Activated CD4-positive, alpha-beta T cell treated with anti-CD3 and anti-CD28 coated beads, Interleukin-2, amount 10 ng/mL, durations not matched to agents 24 days and 14 days (primary cell): ENCODE data around the gene RBBP6. TPM values are rescaled to one million over a fixed set of nuclear protein-coding genes. Genes with fewer than 3 reads are reported as not detected.
"Not testable (repeated sequence)": the region's sequence is repeated elsewhere in the genome, so short reads cannot be mapped to it uniquely, and the experiment has no call there.

Experiments
- DNase-seq: peaks from one replicate; pipeline ENCODE4 v3.0.0; 2022
- H3K27ac Mint-ChIP-seq: one replicate; pipeline ENCODE4 v1.8.0; 2022; ENCODE audit warnings: mild to moderate bottlenecking, mixed read lengths
- H3K27me3 Mint-ChIP-seq: one replicate; pipeline ENCODE4 v1.8.0; 2022; ENCODE audit warnings: mixed read lengths
- H3K36me3 Mint-ChIP-seq: one replicate; pipeline ENCODE4 v1.8.0; 2022; ENCODE audit warnings: low read depth, mild to moderate bottlenecking, mixed read lengths
- H3K4me1 Mint-ChIP-seq: one replicate; pipeline ENCODE4 v1.8.0; 2021; ENCODE audit warnings: mixed read lengths
- H3K4me3 Mint-ChIP-seq: one replicate; pipeline ENCODE4 v1.8.0; 2022; ENCODE audit warnings: mild to moderate bottlenecking, moderate library complexity, mixed read lengths
- H3K9me3 Mint-ChIP-seq: one replicate; pipeline ENCODE4 v1.8.0; 2021; ENCODE audit warnings: mixed read lengths
- intact Hi-C: fragments of 100-400 bp; cut with micrococcal nuclease; formaldehyde crosslinking; loops from one replicate; pipeline ENCODE4 v1.15.1; 2023
- total RNA-seq: library from RNA; stranded (reverse); gene quantifications from 2 replicates; pipeline ENCODE4 v1.2.3, GENCODE V29; 2022

RBBP6 gene
- total RNA-seq, 1 donor from 2014 or later: 73.8 TPM

DNA sequence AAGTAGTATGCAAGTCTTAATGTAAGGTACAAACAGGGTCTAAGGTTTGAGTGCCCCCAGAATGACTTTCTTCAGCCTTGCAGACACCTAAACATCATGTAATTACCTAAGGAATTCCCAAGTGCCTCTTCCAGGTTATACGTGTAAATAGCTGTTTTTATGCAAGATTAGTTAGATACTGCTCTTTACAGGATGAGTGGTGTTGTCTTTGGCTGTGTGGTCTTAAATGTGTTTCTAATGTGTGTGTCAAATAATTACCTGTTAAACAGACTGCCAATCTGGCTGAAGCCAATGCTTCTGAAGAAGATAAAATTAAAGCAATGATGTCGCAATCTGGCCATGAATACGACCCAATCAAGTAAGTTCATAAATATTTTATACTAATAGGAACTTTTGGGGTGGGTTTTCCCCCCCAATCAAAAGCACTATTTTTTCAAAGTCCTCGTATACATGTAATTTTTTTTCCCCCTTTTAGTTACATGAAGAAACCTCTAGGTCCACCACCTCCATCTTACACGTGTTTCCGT is 16.0 kb downstream of the RBBP6 start:
- Mint-ChIP-seq H3K4me1 (peaks cover 11% of the 10 kb centered on the region), H3K36me3 (peaks cover 51% of the 10 kb centered on the region), H3K27ac (no peak overlapping the region), H3K4me3 (no peak overlapping the region), H3K27me3 (no peaks in the 10 kb centered on the region), H3K9me3 (no peaks in the 10 kb centered on the region)
- intact Hi-C loops: no loop called here
- DNase-seq: no peak

DNA sequence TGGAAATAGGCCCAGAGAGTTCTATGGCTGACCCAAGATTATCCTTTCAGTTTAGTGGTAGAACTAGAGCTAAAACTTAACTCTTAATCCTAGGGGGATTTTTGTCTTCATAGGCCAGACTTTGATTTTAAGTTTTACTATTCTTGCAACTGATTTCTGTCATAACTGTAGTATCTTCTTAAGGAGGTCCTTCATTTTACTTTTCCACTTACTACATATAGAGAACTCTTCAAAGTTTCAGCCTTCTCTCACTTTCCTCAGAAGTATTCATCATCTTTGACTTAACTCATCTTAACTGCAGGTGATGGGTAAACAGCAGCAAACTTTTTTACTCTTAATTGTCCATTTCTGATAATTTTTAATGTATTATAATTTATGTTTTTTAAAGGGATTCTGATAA is 23.4 kb downstream of the RBBP6 start:
- Mint-ChIP-seq H3K27ac (no peak overlapping the region), H3K9me3 (no peaks in the 10 kb centered on the region), H3K36me3 (peaks cover 60% of the 10 kb centered on the region), H3K27me3 (no peaks in the 10 kb centered on the region), H3K4me1 (peaks cover 6% of the 10 kb centered on the region), H3K4me3 (no peak overlapping the region)
- intact Hi-C loops: loop anchor here (2.0 to 10.0 kb wide), 2 partner anchors 22 to 252 kb away; no protein-coding TSS in a partner anchor
- DNase-seq: no peak

DNA sequence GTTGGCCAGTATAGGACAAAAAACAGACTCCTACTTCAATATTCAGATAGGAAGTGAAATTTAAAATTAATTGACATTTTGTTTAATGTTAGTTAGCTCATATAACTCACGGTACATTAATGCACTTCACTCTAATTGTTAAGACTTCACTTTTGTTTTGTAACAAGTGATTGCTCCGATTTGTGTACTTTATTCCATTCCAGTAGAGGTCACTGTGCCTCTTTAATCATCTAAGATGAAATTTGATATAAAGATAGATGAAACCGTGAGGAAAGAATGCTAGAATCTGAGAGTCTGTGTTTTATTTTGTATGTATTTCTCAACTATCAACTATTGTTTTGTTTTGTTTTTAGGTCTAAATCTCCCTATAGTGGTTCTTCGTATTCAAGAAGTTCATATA is 29.0 kb downstream of the RBBP6 start:
- DNase-seq: no peak
- Mint-ChIP-seq H3K27ac (no peak overlapping the region), H3K4me3 (no peak overlapping the region), H3K27me3 (no peaks in the 10 kb centered on the region), H3K36me3 (peaks cover 73% of the 10 kb centered on the region), H3K9me3 (peaks cover 7% of the 10 kb centered on the region), H3K4me1 (peaks cover 6% of the 10 kb centered on the region)
- intact Hi-C loops: loop anchor here (10.0 kb wide), 1 partner anchor 246 kb away; no protein-coding TSS in a partner anchor

DNA sequence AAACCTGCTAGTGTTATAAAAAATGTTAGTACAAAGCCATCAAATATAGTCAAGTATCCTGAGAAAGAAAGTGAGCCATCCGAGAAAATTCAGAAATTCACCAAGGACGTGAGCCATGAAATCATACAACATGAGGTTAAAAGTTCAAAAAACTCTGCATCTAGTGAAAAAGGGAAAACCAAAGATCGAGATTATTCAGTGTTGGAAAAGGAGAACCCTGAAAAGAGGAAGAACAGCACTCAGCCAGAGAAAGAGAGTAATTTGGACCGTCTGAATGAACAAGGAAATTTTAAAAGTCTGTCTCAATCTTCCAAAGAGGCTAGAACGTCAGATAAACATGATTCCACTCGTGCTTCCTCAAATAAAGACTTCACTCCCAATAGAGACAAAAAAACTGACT is 31.7 kb downstream of the RBBP6 start:
- peak overlapping the region; percentile 52 for H3K27ac Mint-ChIP-seq
- DNase-seq: no peak
- H3K36me3 Mint-ChIP-seq: peaks cover 58% of the 10 kb centered on the region
- peaks cover 7% of the 10 kb centered on the region for H3K9me3 Mint-ChIP-seq
- H3K4me3 Mint-ChIP-seq: no peak overlapping the region
- H3K4me1 Mint-ChIP-seq: peaks cover 6% of the 10 kb centered on the region
- H3K27me3 Mint-ChIP-seq: no peaks in the 10 kb centered on the region
- intact Hi-C loops: no loop called here

DNA sequence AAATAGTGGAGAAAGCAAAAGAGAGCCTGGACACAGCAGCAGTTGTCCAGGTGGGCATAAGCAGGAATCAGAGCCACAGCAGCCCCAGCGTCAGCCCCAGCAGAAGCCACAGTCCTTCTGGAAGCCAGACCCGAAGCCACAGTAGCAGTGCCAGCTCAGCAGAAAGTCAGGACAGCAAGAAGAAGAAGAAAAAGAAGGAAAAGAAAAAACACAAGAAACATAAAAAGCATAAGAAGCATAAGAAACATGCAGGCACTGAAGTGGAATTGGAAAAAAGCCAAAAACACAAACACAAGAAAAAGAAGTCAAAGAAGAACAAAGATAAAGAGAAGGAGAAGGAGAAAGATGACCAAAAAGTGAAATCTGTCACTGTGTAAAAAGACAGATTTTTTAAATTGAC is 32.7 kb downstream of the RBBP6 start:
- intact Hi-C loops: no loop called here
- DNase-seq: no peak
- Mint-ChIP-seq H3K36me3 (peaks cover 58% of the 10 kb centered on the region), H3K9me3 (peaks cover 7% of the 10 kb centered on the region), H3K27me3 (no peaks in the 10 kb centered on the region), H3K4me3 (no peak overlapping the region), H3K27ac (peak overlapping the region; percentile 52), H3K4me1 (peaks cover 6% of the 10 kb centered on the region)

DNA sequence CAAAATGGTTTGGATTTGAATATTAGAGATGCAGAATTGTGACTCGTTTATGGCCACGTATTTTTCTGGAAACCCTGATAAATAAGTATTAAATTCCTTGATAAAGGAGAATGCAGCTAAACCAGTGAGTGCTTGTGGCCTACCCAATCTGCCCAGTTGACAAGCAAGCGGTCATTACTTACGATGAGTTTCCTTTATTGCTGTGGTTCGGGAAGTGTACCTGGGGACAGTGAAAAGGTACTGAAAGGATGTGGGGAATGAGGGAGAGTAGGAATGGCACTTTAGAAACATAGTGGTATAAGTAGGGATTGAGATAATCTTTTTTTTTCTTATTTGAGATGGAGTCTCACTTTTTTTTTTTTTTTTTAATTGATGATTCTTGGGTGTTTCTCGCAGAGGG is 33.8 kb downstream of the RBBP6 start:
- H3K27ac Mint-ChIP-seq: no peak overlapping the region
- peaks cover 48% of the 10 kb centered on the region for H3K36me3 Mint-ChIP-seq
- no peak overlapping the region for H3K4me3 Mint-ChIP-seq
- H3K4me1 Mint-ChIP-seq: peaks cover 6% of the 10 kb centered on the region
- H3K9me3 Mint-ChIP-seq: peaks cover 7% of the 10 kb centered on the region
- no peak for DNase-seq
- no peaks in the 10 kb centered on the region for H3K27me3 Mint-ChIP-seq
- intact Hi-C loops: no loop called here

DNA sequence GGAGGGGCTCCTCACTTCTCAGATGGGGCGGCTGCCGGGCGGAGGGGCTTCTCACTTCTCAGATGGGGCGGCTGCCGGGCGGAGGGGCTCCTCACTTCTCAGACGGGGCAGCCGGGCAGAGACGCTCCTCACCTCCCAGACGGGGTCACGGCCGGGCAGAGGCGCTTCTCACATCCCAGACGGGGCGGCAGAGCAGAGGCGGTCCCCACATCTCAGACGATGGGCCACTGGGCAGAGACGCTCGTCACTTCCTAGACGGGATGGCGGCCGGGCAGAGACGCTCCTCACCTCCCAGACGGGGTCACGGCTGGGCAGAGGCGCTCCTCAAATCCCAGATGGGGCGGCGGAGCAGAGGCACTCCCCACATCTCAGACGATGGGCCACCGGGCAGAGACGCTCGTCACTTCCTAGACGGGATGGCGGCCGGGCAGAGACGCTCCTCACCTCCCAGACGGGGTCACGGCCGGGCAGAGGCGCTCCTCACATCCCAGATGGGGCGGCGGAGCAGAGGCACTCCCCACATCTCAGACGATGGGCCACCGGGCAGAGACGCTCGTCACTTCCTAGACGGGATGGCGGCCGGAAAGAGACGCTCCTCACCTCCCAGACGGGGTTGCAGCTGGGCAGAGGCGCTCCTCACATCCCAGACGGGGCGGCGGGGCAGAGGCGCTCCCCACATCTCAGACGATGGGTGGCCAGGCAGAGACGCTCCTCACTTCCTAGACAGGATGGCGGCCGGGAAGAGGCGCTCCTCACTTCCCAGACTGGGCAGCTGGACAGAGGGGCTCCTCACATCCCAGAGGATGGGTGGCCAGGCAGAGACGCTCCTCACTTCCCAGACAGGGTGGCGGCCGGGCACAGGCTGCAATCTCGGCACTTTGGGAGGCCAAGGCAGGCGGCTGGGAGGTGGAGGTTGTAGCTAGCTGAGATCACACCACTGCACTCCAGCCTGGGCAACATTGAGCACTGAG is 35.4 kb downstream of the RBBP6 start:
- H3K4me3 Mint-ChIP-seq, intact Hi-C loops, H3K4me1 Mint-ChIP-seq, DNase-seq, H3K27ac Mint-ChIP-seq, H3K27me3 Mint-ChIP-seq, H3K9me3 Mint-ChIP-seq: not testable (repeated sequence)
- H3K36me3 Mint-ChIP-seq: peaks cover 32% of the 10 kb centered on the region

DNA sequence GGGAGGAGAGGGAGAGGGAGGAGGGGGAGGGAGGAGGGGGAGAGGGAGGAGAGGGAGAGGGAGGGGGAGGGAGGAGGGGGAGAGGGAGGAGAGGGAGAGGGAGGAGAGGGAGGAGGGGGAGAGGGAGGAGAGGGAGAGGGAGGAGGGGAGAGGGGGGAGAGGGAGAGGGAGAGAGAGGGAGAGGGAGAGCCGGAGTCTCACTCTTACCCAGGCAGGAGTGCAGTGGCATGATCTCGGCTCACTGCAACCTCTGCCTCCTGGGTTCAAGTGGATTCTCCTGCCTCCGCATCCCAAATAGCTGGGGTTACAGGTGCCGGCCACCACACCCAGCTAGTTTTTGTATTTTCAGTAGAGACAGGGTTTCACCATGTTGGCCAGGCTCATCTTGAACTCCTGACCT is 36.4 kb downstream of the RBBP6 start:
- H3K9me3 Mint-ChIP-seq, H3K4me1 Mint-ChIP-seq, H3K4me3 Mint-ChIP-seq, DNase-seq, intact Hi-C loops, H3K27ac Mint-ChIP-seq, H3K27me3 Mint-ChIP-seq: not testable (repeated sequence)
- H3K36me3 Mint-ChIP-seq: peaks cover 23% of the 10 kb centered on the region

DNA sequence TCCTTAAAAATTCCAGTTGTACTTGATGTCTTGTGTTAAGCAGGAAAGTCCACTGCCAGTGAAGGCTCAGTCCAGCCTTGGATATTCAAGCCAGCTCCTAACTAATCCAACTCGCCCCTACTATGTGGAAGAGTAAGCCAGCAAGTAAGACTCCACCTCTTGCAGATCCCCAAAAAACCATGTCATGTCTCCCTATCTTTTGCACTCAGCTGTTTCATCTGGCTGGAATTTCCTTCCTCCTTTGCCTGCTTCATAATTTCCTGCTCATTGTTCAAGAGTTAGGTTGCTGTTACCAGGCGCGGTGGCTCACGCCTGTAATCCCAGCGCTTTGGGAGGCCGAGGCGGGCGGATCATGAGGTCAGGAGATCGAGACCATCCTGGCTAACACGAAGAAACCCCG is 37.8 kb downstream of the RBBP6 start:
- H3K4me1 Mint-ChIP-seq: no peaks in the 10 kb centered on the region
- no peak overlapping the region for H3K4me3 Mint-ChIP-seq
- peaks cover 2% of the 10 kb centered on the region for H3K9me3 Mint-ChIP-seq
- no peak for DNase-seq
- H3K27me3 Mint-ChIP-seq: peaks cover 4% of the 10 kb centered on the region
- peaks cover 9% of the 10 kb centered on the region for H3K36me3 Mint-ChIP-seq
- intact Hi-C loops: no loop called here
- H3K27ac Mint-ChIP-seq: no peak overlapping the region

DNA sequence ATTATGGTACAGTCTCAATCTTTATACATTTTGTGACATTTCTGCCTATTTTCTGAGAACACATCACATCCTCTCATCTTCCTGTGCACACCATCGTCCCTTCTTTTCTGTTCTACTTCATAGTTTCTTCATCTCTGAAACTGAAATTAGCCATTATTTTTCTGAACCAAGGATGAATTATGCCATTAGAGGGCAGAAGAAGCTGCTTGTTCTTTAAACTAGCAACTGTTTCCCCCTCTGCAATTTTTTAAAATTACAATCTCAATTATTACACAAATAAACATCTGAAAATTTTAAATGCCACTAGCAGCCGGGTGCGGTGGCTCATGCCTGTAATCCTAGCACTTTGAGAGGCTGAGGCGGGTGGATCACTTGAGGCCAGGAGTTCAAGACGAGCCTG is 41.3 kb downstream of the RBBP6 start:
- Mint-ChIP-seq H3K9me3 (no peaks in the 10 kb centered on the region), H3K4me1 (peaks cover 3% of the 10 kb centered on the region), H3K27me3 (peaks cover 8% of the 10 kb centered on the region), H3K4me3 (no peak overlapping the region), H3K36me3 (peaks cover 1% of the 10 kb centered on the region), H3K27ac (no peak overlapping the region)
- intact Hi-C loops: no loop called here
- DNase-seq: no peak

DNA sequence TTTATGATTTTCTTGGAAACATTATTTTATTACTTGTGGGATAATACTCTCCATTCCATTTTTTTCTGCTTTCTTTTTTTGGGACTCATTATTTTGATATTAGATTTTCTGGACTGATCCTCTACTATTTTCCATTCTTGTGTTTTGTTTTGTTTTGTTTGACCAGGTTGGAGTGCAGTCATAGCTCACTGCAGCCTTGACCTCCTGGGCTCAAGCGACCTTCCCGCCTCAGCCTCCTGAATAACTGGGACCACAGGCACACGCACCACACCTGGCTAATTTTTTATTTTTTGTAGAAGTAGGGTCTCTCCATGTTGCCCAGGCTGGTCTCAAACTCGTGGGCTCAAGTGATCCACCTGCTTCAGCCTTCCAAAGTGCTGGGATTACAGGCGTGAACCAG is 44.1 kb downstream of the RBBP6 start:
- Mint-ChIP-seq H3K4me3 (no peak overlapping the region), H3K9me3 (no peaks in the 10 kb centered on the region), H3K4me1 (peaks cover 8% of the 10 kb centered on the region), H3K27me3 (peaks cover 8% of the 10 kb centered on the region), H3K27ac (no peak overlapping the region), H3K36me3 (no peaks in the 10 kb centered on the region)
- intact Hi-C loops: no loop called here
- DNase-seq: no peak

DNA sequence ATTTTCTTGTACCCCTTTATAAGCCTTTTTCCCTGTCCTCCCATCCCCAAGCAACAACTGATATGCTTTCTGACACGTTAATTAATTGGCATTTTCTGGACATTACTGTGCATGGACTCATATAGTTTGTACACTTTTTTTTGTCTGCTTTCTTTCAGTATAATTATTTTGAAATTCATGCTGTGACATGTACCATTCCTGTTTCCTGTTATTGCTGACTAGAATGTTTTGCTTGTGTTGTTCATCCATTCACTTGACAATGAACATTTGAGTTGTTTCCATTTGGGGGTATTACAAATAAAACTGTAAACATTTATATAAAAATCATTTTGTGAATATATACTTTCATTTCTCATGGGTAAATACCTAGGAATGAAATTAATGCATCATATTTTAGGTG is 50.6 kb downstream of the RBBP6 start:
- DNase-seq: no peak
- H3K27me3 Mint-ChIP-seq: peaks cover 6% of the 10 kb centered on the region
- intact Hi-C loops: no loop called here
- peaks cover 8% of the 10 kb centered on the region for H3K4me1 Mint-ChIP-seq
- H3K36me3 Mint-ChIP-seq: no peaks in the 10 kb centered on the region
- no peak overlapping the region for H3K27ac Mint-ChIP-seq
- H3K4me3 Mint-ChIP-seq: no peak overlapping the region
- no peaks in the 10 kb centered on the region for H3K9me3 Mint-ChIP-seq

DNA sequence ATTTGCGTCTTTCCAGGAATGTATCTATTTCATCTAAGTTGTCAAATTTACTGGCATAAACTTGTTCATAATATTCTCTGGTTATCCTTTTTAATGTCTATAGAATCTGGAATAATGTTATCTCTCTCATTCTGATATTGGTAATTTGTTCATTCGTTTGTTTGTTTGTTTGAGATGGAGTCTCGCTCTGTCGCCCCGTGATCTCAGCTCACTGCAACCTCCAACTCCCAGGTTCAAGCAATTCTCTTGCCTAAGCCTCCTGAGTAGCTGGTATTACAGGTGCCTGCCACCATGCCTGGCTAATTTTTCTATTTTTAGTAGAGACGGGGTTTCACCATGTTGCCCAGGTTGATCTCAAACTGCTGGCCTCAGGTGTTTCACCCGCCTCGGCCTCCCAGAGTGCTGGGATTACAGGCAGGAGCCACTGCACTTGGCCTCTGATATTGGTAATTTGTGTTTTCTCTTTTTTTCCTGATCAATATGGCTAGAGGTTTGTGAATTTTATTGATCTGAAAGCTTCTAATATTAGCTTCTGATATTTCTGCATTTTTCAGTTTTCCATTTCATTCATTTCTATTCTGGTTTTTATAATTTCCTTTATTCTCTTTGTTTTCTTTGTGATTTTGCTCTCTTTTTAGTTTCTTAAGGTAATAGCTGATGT is 59.5 kb downstream of the RBBP6 start:
- Mint-ChIP-seq H3K4me1 (no peaks in the 10 kb centered on the region), H3K27me3 (peaks cover 24% of the 10 kb centered on the region), H3K27ac (no peak overlapping the region), H3K9me3 (no peaks in the 10 kb centered on the region), H3K4me3 (no peak overlapping the region), H3K36me3 (no peaks in the 10 kb centered on the region)
- DNase-seq: no peak
- intact Hi-C loops: no loop called here

DNA sequence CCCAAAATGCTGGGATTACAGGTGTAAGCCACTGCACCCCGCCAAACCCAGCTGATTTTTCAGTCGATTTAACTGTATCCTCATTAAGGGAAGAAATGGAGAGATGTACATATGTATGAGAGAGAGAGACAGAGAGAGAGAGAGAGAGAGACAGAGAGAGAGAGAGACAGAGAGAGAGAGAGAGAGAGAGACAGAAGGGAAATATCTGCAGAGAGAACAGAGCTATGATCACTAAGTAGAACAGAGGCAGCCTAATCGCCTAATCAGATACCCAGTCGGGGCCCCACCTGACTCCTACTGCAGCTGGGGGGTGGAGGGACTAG is 70.0 kb downstream of the RBBP6 start:
- DNase-seq: no peak
- Mint-ChIP-seq H3K4me3 (no peak overlapping the region), H3K27me3 (peaks cover 44% of the 10 kb centered on the region), H3K9me3 (no peaks in the 10 kb centered on the region), H3K27ac (no peak overlapping the region), H3K4me1 (peaks cover 3% of the 10 kb centered on the region), H3K36me3 (no peaks in the 10 kb centered on the region)
- intact Hi-C loops: no loop called here
